Measurements from ENCODE around the gene RPSA.
"Not testable (repeated sequence)": the region's sequence is repeated elsewhere in the genome, so short reads cannot be mapped to it uniquely, and the experiment has no call there.

Gene RPSA

DNA sequence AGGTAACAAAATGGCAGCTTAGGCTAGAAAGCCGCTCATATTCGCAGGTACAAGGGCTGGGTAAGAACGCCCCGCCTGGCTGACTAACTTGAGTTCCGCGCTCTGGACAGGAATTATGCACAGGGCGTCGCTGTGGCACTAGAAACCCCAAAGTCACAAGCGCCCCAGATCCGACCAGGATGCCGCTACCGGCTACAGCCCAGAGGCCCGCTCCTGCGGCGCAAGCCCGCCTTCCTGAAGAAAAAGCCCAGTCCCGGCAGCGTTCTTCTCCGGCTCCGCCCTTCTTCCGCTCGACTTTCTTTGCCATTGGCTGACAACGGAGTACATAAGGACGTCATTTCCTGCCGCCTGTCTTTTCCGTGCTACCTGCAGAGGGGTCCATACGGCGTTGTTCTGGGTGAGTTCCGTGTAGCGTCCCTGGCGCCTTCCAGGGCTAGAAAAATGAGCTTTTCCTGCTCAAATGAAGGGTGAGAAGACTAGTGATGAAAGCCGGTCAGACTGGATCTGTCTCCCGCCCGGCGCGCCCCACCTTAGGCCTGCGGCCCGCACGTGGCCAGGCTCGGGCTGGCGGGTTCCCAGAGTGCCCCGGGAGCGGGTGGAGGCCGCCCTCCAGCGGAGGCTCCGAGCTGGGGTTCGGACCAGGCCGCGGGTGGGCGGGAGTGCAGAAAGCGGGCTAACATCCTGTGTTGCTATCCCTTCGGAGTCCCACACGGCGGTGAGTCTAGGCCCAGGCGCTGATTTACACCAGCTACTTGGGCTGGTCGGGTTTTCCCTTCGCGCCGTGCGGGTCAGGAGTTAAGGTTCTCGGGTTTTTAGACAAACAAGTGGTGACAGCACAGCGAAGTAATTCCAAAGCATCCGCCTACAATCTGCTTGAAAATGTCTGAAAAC is at the start of gene RPSA:
Gene RPSA, plus strand, starts transcription at position 353 of the 891 bp plus-strand sequence. CDS start 934 bp downstream, outside the sequence.
- Mint-ChIP-seq H3K27ac (peak within 1 kb of the TSS; percentile 87), H3K27me3 (no peaks in the 10 kb centered on the region), H3K9me3 (no peaks in the 10 kb centered on the region), H3K4me3 (peak within 1 kb of the TSS; percentile 85), H3K4me1 (peaks cover 41% of the 10 kb centered on the region), H3K36me3 (peaks cover 40% of the 10 kb centered on the region)
- peak; percentile 98 for ATAC-seq

DNA sequence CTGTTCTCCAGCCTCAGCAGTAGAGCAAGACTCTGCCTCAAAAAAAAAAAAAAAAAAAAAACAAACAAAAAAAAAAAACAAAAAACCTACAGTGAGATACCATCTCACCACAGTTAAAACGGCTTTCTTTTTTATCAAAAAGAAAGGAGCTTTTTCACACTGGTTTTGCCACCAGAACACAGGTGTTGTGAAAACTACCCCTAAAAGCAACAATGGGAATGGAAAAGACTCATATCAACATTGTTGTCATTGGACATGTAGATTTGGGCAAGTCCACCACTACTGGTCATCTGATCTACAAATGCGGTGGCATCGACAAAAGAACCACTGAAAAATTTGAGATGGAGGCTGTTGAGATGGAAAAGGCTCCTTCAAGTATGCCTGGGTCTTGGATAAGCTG is 48.2 kb upstream of the RPSA start:
- Mint-ChIP-seq H3K4me3 (no peak overlapping the region), H3K36me3 (peaks cover 5% of the 10 kb centered on the region)
- no peak for ATAC-seq

DNA sequence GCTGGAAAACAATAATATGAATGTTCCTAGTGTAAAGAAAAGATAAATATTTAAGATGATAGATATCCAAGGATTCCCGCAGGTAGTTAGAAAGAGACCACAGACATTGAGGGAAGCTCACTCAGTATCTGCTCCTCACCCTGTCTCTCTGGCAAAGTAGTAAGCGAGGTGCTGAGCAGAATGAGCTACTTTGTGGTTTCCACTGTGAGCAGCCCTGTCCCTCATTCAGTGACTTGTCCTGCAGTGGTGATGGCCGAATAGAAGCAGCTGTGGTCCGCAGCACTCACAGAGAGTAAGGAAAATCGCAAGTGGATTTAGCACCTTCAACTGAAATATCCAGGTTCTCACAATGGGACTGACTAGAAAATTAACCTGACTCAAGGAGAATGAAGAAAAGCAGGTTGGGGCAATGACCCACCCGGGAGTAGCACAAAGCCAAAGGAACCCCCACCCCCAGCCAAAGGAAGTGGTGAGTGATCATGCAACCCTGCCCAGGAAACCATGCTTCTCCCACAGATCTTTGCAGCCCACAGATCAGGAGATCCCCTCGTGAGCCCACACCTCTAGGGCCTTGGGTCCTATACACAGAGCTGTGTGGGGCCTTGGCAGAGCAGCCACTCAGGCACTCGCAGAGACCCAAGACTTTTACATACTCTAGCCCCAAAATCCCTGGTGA is 45.1 kb upstream of the RPSA start:
- Mint-ChIP-seq H3K4me1 (peaks cover 14% of the 10 kb centered on the region), H3K9me3 (no peaks in the 10 kb centered on the region), H3K36me3 (no peaks in the 10 kb centered on the region), H3K27ac (peak overlapping the region; percentile 13), H3K4me3 (no peak overlapping the region), H3K27me3 (no peaks in the 10 kb centered on the region)
- peak; percentile 48 for ATAC-seq

More for the DNA sequence above, 48.2 kb upstream of the RPSA start:
- H3K27ac Mint-ChIP-seq: no peak overlapping the region
- peaks cover 11% of the 10 kb centered on the region for H3K27me3 Mint-ChIP-seq
- H3K9me3 Mint-ChIP-seq: no peaks in the 10 kb centered on the region
- peaks cover 14% of the 10 kb centered on the region for H3K4me1 Mint-ChIP-seq

DNA sequence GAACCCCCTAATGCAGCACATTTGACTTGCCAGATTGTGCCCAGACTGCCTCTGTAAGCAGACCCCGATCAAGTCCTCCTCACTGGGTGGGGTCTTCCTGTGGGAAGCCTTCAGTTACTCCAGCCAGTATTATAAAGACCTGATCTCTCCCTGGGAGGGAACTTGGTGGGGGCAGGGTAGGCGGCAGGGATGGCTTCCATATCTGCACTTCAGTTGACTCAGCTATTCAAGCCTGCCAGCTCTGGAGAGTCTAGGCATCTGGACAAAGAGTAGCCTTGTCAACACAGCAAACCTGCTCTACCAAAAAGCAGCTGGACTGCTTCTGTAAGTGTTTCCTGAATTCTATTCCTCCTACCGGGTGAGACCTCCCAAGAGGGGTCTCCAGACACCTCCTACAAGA is 44.3 kb upstream of the RPSA start:
- Mint-ChIP-seq H3K27me3 (no peaks in the 10 kb centered on the region), H3K9me3 (no peaks in the 10 kb centered on the region), H3K4me3 (no peak overlapping the region), H3K36me3 (no peaks in the 10 kb centered on the region), H3K27ac (no peak overlapping the region), H3K4me1 (peaks cover 14% of the 10 kb centered on the region)
- ATAC-seq: no peak

DNA sequence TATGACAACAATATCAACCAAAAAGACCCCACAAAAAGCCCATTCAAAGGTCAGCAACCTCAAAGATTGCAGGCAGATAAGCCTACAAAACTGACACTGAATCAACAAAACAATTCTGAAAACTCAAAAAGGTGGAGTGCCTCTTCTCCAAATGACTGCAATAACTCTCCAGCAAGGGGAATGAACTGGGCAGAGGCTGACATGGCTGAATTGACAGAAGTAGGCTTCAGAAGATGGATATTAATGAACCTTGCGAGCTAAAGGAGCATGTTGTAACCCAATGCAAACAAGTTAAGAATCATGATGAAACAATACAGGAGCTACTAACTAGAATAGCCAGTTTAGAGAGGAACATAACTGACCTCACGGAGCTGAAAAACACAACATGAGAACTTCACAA is 43.7 kb upstream of the RPSA start:
- H3K4me1 Mint-ChIP-seq: peaks cover 14% of the 10 kb centered on the region
- no peaks in the 10 kb centered on the region for H3K27me3 Mint-ChIP-seq
- no peaks in the 10 kb centered on the region for H3K36me3 Mint-ChIP-seq
- H3K9me3 Mint-ChIP-seq: no peaks in the 10 kb centered on the region
- ATAC-seq: no peak
- no peak overlapping the region for H3K27ac Mint-ChIP-seq
- H3K4me3 Mint-ChIP-seq: no peak overlapping the region

DNA sequence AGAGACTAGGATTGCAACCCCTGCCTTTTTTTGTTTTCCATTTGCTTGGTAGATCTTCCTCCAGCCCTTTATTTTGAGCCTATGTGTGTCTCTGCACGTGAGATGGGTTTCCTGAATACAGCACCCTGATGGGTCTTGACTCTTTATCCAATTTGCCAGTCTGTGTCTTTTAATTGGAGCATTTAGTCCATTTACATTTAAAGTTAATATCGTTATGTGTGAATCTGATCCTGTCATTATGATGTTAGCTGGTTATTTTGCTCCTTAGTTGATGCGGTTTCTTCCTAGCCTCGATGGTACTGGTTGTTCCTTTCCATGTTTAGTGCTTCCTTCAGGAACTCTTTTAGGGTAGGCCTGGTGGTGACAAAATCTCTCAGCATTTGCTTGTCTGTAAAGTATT is 36.1 kb upstream of the RPSA start:
- not testable (repeated sequence) for H3K36me3 Mint-ChIP-seq, H3K4me1 Mint-ChIP-seq, H3K4me3 Mint-ChIP-seq, H3K9me3 Mint-ChIP-seq, ATAC-seq, H3K27ac Mint-ChIP-seq
- peaks cover 15% of the 10 kb centered on the region for H3K27me3 Mint-ChIP-seq

DNA sequence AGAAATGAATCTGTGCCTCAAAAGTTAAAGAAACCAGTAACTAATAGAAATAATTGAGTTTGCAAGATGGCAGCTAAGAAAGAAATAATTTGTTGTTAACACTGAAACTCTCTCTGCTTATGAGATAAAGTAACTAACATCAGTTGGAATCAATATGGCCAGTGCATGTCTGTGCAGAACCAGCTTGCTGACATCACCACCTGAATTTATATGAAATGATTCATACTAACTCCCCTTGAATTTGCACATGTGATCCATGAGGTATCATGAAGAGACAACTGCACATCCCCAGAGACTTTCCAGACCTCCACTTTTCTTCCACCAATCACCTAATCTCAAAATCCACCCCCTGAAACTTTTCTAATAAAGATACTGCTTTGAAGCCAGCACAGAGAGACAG is 33.7 kb upstream of the RPSA start:
- no peak overlapping the region for H3K4me3 Mint-ChIP-seq
- peaks cover 5% of the 10 kb centered on the region for H3K36me3 Mint-ChIP-seq
- H3K27me3 Mint-ChIP-seq: peaks cover 15% of the 10 kb centered on the region
- no peak for ATAC-seq
- H3K27ac Mint-ChIP-seq: no peak overlapping the region
- H3K9me3 Mint-ChIP-seq: peaks cover 2% of the 10 kb centered on the region
- H3K4me1 Mint-ChIP-seq: peaks cover under 1% of the 10 kb centered on the region

DNA sequence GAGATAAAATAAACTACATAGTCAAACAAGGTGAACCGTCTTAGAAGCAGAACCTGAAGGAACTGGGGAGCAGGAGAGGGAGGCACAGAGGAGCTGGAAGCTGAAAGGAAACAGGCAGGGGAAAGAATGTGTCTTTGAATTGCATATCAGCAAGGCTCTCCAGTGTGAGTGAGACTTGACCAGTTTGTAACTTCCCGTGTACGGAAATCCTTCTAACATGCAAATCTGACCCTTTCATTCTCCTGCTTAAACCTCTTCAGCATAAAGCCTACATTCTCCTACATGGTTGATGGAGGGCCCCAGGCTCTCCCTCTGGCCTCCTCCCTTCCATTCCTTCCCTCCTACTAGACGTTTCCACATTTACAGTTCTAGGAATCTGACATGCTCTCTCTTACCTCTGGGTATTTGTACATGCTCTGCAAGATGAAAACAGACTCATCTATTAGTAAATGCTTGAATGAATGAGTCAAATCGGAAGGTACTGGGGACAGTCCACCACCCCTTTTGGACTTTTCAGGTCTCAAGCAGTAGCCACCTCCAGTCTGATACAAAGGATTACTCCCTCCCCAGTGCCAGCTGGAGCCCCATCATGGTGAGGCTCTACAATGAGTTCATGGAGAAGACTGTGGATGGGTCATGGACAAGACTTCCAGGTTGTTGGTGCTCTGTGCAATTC is 29.4 kb upstream of the RPSA start:
- no peak overlapping the region for H3K4me3 Mint-ChIP-seq
- no peaks in the 10 kb centered on the region for H3K9me3 Mint-ChIP-seq
- peaks cover 7% of the 10 kb centered on the region for H3K4me1 Mint-ChIP-seq
- H3K36me3 Mint-ChIP-seq: peaks cover 5% of the 10 kb centered on the region
- no peak for ATAC-seq
- H3K27me3 Mint-ChIP-seq: peaks cover 15% of the 10 kb centered on the region
- H3K27ac Mint-ChIP-seq: no peak overlapping the region

DNA sequence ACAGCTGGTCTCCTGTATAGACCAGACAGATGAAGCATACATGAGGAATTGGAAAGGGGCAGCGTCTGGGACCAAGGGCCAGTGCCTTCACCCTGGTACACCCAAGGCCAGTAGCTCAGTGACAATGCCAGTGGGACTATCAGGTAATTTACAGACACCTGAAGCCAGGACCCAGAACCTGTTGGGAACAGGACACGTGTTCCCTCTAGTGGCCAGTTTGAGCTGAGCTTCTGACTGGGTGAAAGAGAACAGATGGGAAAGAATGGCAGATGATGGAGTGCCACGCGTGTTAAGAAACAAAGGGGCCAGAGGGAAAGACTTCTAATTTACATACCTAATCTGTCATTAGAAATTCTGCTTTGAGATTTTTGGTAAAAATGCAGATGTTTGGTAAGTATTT is 28.4 kb upstream of the RPSA start:
- H3K9me3 Mint-ChIP-seq: no peaks in the 10 kb centered on the region
- peaks cover 2% of the 10 kb centered on the region for H3K36me3 Mint-ChIP-seq
- peaks cover 9% of the 10 kb centered on the region for H3K27me3 Mint-ChIP-seq
- peak; percentile 81 for ATAC-seq
- peaks cover 7% of the 10 kb centered on the region for H3K4me1 Mint-ChIP-seq
- no peak overlapping the region for H3K4me3 Mint-ChIP-seq
- no peak overlapping the region for H3K27ac Mint-ChIP-seq

DNA sequence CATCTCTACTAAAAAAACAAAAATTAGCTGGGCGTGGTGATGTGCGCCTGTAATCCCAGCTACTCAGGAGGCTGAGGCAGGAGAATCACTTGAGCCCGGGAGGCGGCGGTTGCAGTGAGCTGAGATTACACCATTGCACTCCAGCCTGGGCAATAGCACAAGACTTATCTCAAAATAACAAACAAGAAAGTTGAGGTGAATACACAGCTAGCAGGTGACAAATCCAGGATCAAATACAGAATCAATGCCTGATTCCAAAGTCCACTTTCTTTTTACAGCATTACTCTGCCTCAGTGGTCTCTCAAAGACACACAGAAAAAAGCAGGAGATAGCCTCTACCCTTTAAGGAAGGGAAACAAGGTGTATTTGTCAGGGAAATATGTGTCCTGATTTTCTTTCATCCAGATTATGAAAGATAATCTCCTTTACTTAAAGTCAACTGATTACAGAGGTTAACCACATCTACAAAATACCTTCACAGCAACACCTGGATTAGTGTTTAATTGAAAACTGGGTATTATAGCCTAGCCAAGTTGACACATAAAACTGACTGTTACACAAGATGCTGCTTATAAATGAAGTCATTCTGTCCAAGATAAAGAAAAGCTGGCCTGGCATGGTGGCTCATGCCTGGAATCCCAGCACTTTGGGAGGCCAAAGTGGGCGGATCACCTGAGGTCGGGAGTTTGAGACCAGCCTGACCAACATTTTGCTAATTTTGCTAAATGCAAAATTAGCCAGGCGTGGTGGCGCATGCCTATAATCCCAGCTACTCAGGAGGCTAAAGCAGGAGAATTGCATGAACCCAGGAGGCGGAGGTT is 27.4 kb upstream of the RPSA start:
- peaks cover 7% of the 10 kb centered on the region for H3K4me1 Mint-ChIP-seq
- H3K27me3 Mint-ChIP-seq: no peaks in the 10 kb centered on the region

DNA sequence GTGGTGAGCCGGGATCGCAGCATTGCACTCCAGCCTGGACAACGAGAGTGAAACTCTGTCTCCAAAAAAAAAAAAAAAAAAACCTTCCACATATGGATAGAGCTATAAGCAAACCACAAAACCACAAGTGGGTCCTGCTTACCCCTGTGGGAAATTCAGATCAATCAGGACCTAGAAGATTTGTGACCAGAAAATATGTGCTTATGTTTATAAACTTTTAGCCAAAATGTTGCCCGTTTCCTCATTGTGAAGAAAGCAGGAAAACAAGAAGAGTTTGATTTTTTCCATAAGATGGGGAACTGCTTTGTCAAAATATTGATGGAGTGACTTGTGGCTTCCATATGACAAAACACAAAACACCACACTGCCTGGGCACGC is 26.8 kb upstream of the RPSA start:
- H3K27ac Mint-ChIP-seq: no peak overlapping the region
- H3K9me3 Mint-ChIP-seq: no peaks in the 10 kb centered on the region
- peaks cover 9% of the 10 kb centered on the region for H3K4me1 Mint-ChIP-seq
- no peak overlapping the region for H3K4me3 Mint-ChIP-seq
- ATAC-seq: no peak
- no peaks in the 10 kb centered on the region for H3K27me3 Mint-ChIP-seq
- H3K36me3 Mint-ChIP-seq: no peaks in the 10 kb centered on the region

More for the DNA sequence above, 27.4 kb upstream of the RPSA start:
- H3K4me3 Mint-ChIP-seq: no peak overlapping the region
- H3K9me3 Mint-ChIP-seq: no peaks in the 10 kb centered on the region
- no peak for ATAC-seq
- no peaks in the 10 kb centered on the region for H3K36me3 Mint-ChIP-seq
- H3K27ac Mint-ChIP-seq: no peak overlapping the region

DNA sequence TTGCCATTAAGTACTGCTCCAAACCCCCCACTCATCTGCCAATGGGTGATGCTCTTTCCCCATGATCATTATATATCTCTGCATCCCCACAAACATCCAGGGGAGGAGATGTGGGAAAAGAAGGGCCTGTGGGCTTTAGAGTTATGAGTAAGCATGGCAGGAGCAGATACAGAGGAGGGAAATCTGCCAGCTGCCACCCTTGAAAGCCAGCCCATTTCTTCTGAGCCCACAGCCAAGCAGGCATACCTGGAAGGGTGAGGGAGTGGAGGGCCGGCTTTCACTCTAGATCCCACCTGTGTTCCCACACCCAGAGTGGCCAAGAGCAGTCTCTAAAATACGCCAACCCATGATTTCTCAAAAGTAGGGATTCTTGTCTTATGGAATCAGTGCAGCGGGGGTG is 25.1 kb upstream of the RPSA start:
- no peak overlapping the region for H3K4me3 Mint-ChIP-seq
- H3K9me3 Mint-ChIP-seq: no peaks in the 10 kb centered on the region
- H3K4me1 Mint-ChIP-seq: peaks cover 24% of the 10 kb centered on the region
- ATAC-seq: no peak
- H3K36me3 Mint-ChIP-seq: peaks cover 8% of the 10 kb centered on the region
- H3K27me3 Mint-ChIP-seq: no peaks in the 10 kb centered on the region
- H3K27ac Mint-ChIP-seq: no peak overlapping the region

DNA sequence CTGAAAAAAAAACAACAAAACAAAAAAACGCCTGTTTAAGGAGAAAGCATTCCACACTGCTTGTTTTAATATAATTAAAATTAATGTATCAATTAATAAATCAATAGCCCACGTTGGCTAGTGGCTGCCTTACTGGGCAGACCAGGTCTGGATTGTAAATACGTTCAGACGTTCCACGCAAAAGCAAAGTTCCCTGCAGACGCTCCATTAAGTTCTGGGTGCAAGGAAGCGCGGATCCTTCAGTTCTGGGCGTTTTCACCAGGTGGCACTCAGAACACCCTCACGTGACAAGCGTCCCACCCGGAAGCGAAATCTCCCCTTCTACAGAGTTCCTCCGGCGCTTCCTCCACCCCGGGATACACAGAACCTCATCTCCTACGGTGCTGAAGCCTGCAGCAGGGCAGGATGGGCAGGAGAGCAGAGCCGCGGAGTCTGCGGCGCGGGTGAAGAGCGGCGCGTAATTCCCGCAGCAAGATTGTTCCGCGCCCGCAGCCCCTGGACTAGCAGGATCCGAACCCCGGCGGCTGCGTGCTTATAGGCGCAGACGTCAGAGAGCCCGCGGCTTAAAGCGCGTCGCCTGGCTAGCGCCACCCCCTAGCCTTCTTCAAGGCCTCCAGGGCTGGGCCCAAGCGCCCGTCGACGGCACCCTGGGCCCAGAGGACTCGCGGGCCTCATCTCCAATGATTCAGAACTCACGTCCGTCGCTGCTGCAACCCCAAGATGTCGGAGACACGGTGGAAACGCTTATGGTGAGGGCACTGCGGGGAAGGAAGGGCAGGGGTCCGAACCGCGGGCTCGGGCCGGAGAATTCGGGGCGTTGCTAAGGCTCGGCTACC is 23.3 kb upstream of the RPSA start, which contains the start of gene SLC25A38:
Gene SLC25A38, plus strand, starts transcription at position 326 of the 836 bp plus-strand sequence. Its CDS starts 355 bp downstream, at position 681.
- no peaks in the 10 kb centered on the region for H3K9me3 Mint-ChIP-seq
- ATAC-seq: peak; percentile 93
- peak within 1 kb of the TSS; percentile 99 for H3K4me3 Mint-ChIP-seq
- no peaks in the 10 kb centered on the region for H3K27me3 Mint-ChIP-seq
- peaks cover 13% of the 10 kb centered on the region for H3K36me3 Mint-ChIP-seq
- peak within 1 kb of the TSS; percentile 97 for H3K27ac Mint-ChIP-seq
- H3K4me1 Mint-ChIP-seq: peaks cover 38% of the 10 kb centered on the region

Data from stimulated activated memory B cell treated with anti-CD40 and anti-IgM and Interleukin-4, amounts not matched to agents 10 μg/mL and 1 μg/mL and 100 μg/mL, for 72 hours (primary cell).